SJSA1 (cell line): ENCODE measurements around the gene OSTM1. TPM values are rescaled to one million over a fixed set of nuclear protein-coding genes. Genes with fewer than 3 reads are reported as not detected.

Experiments
- DNase-seq, 2 experiments: peaks; one replicate each; pipeline ENCODE4 v3.0.0-alpha.2; 2015 to 2020; ENCODE audit warnings: low spot score in 2 of 2, low read depth in 1 of 2
- H3K27ac ChIP-seq: fragments of 250-450 bp; sonication (Bioruptor Pico); 2 replicates; pipeline ENCODE4 v1.5.1; 2020; ENCODE audit warnings: mild to moderate bottlenecking, moderate library complexity
- H3K27me3 ChIP-seq: fragments of 250-450 bp; sonication (Bioruptor Pico); replicated peaks from 2 replicates; pipeline ENCODE4 v1.5.1; 2020; ENCODE audit warnings: mild to moderate bottlenecking, moderate library complexity
- H3K36me3 ChIP-seq: fragments of 250-450 bp; sonication (Bioruptor Pico); 2 replicates; pipeline ENCODE4 v1.5.1; 2020; ENCODE audit warnings: mild to moderate bottlenecking
- H3K4me1 ChIP-seq: fragments of 250-450 bp; sonication (Bioruptor Pico); replicated peaks from 2 replicates; pipeline ENCODE4 v1.6.1; 2021; ENCODE audit warnings: mild to moderate bottlenecking
- H3K4me3 ChIP-seq: fragments of 250-450 bp; sonication (Bioruptor Pico); 2 replicates; pipeline ENCODE4 v1.5.1; 2020; ENCODE audit warnings: mild to moderate bottlenecking
- H3K9me3 ChIP-seq: fragments of 250-450 bp; sonication (Bioruptor Pico); replicated peaks from 2 replicates; pipeline ENCODE4 v1.5.1; 2020; ENCODE audit warnings: mild to moderate bottlenecking
- total RNA-seq: library from RNA; depleted of rRNA; stranded (reverse); fragments of >200 nt; shearing (Covaris generic); gene quantifications from 2 replicates; pipeline ENCODE4 v1.2.3, GENCODE V29; 2014; rRNA removed

Gene OSTM1, protein sequence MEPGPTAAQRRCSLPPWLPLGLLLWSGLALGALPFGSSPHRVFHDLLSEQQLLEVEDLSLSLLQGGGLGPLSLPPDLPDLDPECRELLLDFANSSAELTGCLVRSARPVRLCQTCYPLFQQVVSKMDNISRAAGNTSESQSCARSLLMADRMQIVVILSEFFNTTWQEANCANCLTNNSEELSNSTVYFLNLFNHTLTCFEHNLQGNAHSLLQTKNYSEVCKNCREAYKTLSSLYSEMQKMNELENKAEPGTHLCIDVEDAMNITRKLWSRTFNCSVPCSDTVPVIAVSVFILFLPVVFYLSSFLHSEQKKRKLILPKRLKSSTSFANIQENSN
- 105 and 123 TPM in 2 replicates for total RNA-seq

DNA sequence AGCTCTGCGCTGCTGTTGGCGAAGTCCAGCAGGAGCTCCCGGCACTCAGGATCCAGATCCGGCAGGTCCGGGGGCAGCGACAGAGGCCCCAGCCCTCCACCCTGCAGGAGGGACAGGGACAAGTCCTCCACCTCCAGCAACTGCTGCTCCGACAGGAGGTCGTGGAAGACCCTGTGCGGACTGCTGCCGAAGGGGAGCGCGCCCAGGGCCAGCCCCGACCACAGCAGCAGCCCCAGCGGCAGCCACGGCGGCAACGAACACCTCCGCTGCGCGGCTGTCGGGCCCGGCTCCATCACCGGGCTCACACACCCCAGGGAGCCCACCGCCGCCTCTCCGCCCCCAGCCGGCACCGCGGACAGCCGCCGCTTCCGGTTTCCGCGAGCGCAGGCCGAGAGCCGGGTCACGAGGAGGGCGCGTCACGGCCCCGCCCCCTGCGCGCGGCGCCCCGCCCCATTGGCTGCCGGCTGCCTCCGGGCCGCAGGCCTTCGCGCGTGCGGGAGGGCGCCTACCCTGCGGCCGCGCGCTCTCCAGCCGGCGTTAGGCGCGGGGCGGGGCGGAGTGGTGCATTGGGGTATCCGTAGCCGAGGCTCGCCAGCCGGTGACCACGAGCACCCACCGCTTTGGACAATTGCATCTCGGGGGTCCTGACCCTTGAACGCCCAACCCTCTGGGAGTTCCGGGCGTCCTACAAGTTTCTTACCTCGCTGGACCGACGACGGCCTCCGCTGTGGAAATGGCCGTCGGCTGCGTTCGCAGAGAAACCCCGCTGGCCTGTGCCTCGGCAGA, at the start of gene OSTM1:
TSS of gene OSTM1 (minus strand) at position 383 of the 786 bp plus-strand sequence. CDS start at position 293, 90 bp downstream.
- Histone ChIP-seq H3K27ac (peak within 1 kb of the TSS; percentile 71), H3K36me3 (peaks cover 15% of the 10 kb centered on the region), H3K4me1 (peaks cover 11% of the 10 kb centered on the region), H3K9me3 (no peaks in the 10 kb centered on the region), H3K27me3 (no peaks in the 10 kb centered on the region), H3K4me3 (peak within 1 kb of the TSS; percentile 96)
- peak; percentile 87 to 91 for DNase-seq

DNA sequence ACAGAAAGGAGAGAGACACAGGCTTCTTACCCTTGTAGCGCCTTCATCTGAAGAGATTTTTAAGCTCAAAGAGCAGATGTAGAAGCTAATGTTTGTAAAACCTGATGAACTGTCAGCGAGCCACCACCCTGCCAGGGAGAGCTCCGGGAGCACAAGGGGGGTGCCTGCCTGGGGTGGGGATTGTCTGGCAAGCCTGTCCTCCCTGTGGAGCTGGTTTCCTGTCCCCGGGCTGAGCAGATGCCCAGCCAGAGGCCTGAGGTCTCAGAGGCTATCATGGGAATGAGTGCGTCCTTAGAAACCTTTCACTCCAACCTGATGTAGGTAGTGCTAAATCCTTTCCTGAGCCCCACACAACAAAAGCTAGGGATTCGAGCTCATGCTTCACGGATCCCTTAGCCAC, 49.4 kb upstream of the OSTM1 start:
- H3K27ac ChIP-seq: no peak overlapping the region
- peaks cover 10% of the 10 kb centered on the region for H3K4me1 ChIP-seq
- no peaks in the 10 kb centered on the region for H3K36me3 ChIP-seq
- H3K4me3 ChIP-seq: no peak overlapping the region
- no peaks in the 10 kb centered on the region; the same call in 1 of the 2 replicates for H3K9me3 ChIP-seq
- DNase-seq: no peak
- H3K27me3 ChIP-seq: peaks cover 15% of the 10 kb centered on the region

DNA sequence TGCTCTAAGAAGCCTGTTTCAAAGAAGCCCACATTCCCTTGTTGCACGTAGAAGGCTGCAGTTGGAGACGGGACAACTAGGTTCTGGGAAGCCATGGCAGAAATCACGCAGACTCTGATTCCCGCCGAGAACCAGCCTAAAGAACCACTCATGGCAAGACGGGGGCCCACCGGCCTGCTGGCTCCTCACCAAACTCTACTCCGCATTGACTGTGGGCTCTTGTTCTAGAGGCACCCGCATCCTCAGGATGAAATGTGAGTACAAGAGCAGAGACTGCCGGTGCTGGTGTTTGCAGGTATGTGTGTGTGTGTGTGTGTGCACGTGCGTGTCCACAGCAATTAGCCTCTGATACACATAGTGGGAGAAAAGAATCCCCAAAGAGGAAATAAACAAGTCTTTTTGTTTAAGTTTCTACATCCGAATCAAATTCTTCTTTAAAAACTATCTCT, 49.0 kb upstream of the OSTM1 start:
- peaks cover 18% of the 10 kb centered on the region for H3K27me3 ChIP-seq
- H3K4me1 ChIP-seq: peaks cover 14% of the 10 kb centered on the region
- H3K27ac ChIP-seq: no peak overlapping the region
- H3K4me3 ChIP-seq: no peak overlapping the region
- H3K36me3 ChIP-seq: no peaks in the 10 kb centered on the region
- H3K9me3 ChIP-seq: no peaks in the 10 kb centered on the region; the same call in 1 of the 2 replicates
- no peak for DNase-seq

DNA sequence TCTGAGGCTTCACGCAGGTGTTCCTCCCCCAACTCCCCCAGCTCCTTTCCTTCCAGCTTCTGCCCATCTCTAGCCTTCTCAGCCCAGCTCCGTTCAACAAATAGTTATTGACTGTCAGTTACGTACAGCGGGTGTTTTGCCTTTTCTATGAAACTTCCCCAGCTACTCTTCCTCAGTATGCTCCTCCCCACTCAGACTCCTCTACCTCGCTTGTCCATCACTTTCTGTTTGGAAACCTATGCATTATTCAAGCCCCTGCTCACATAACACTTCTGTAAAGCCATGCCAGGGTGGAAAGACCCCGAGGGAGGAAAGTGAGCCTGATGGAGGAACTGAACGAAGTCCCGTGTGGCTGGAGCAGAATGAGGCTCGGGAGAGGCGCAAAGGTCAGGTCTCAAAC, 47.1 kb upstream of the OSTM1 start:
- Histone ChIP-seq H3K27ac (no peak overlapping the region), H3K27me3 (peaks cover 27% of the 10 kb centered on the region), H3K36me3 (no peaks in the 10 kb centered on the region), H3K4me3 (no peak overlapping the region), H3K9me3 (no peaks in the 10 kb centered on the region; the same call in 1 of the 2 replicates), H3K4me1 (peaks cover 14% of the 10 kb centered on the region)
- DNase-seq: no peak

DNA sequence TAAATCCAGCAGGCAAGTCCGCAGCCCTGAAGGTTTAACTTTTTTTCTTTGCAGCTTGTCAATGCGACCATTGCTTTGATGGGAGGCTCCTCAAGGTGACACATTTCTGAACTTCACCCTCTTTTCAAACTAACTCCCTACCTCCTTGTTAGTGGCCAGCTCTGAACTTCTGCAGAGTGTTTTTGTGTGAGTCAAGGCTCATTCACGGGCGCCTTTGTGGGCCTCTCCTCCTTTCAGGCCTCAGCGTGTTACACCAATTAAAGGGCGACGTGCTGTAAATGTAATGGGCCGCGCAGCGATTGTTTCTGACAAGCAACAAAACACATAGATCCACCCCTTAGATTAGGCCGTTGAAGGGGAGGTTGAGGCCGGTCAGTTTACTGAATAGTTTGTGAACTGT, 45.8 kb upstream of the OSTM1 start:
- Histone ChIP-seq H3K4me1 (peaks cover 14% of the 10 kb centered on the region), H3K36me3 (no peaks in the 10 kb centered on the region), H3K27ac (no peak overlapping the region), H3K9me3 (no peaks in the 10 kb centered on the region; the same call in 1 of the 2 replicates), H3K4me3 (no peak overlapping the region), H3K27me3 (peaks cover 24% of the 10 kb centered on the region)
- no peak for DNase-seq

DNA sequence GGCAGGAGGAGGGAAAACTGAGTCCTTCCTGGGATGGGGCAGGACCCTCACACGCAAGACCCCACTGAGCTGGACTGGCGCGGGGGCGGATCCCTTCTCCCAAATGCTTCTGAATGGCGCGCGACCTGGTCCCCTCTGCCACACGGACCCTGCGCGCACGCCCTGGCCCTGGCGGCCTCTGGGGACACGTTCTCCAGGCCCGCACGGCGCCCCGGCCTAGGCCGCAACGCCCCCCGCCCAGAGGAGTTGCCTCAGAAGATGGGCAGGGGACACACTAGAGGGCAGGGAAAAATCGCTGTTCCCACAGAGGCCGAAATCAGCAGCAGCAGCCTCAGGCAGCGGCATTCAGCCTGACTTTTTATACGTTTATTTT, 45.2 kb upstream of the OSTM1 start:
- H3K4me1 ChIP-seq: peaks cover 17% of the 10 kb centered on the region
- DNase-seq: no peak
- no peaks in the 10 kb centered on the region; the same call in 1 of the 2 replicates for H3K9me3 ChIP-seq
- no peaks in the 10 kb centered on the region for H3K36me3 ChIP-seq
- no peak overlapping the region for H3K4me3 ChIP-seq
- peaks cover 24% of the 10 kb centered on the region for H3K27me3 ChIP-seq
- no peak overlapping the region for H3K27ac ChIP-seq

DNA sequence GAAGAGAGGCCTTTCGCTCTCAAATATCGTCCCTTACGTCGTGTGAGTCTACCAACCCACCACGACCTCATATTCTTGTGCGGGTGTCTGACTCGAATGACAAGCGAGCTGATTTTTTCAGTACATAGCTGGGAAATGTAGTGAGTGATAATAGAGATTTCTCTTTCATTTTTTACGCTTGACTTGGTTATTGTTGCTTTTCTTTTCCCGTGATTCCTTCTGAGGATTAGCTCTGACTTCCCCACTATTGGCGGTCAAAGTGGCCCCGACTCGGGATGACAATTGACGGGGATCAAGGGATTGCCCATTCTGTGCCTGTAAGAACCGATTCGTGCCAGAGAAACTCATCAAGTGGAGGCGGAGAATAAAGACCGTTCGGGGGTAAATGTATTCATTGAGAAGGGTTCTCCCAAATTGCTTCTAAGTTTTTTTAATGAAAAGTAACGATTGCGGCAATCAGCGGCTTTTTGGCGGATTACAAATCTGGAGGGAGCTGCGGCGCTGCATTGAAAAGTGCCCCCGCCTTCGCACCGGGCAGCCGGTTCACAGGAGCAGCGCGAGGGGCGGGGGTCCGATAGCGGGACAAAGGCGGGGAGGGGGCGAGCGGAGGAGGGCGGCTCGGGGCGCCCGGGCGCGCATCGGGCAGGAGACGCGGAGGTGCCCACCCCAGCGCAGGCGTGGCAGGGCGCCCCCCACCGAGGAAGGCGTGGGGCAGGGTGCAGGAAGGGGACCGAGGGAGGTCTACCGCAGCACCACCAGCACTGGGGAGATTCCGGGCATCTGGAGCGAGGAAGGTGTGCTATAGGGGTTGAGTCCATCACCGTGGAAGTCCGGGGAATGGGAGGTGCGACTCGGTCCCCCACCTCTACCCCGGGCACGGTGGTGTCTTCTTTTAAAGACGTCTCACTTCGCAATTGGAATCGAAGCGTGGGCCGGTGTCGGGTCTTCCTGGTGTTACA, 44.5 kb upstream of the OSTM1 start:
- Histone ChIP-seq H3K9me3 (no peaks in the 10 kb centered on the region; the same call in 1 of the 2 replicates), H3K27me3 (peaks cover 24% of the 10 kb centered on the region), H3K4me1 (peaks cover 17% of the 10 kb centered on the region), H3K4me3 (peak overlapping the region; percentile 19), H3K27ac (no peak overlapping the region), H3K36me3 (no peaks in the 10 kb centered on the region)
- DNase-seq: no peak

DNA sequence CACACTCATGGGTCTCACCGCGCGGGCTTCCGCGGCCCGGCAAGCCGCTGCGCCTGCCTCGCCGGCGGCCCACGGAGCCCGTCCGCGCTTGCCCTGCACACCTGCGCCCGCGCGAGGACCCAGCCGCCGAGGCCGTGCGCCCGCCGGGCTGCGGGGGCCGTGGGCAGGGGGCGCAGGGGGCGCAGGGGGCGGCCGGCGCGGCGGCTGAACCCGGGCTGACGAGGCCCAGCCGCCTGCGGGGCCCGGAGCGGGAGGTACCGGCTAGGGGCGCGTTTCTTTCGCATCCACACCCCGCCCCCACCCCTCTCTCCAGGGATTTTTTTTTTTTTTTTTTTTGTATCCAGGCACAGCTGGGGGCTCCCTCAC, 43.8 kb upstream of the OSTM1 start:
- Histone ChIP-seq H3K4me1 (peaks cover 24% of the 10 kb centered on the region), H3K27me3 (peaks cover 24% of the 10 kb centered on the region), H3K36me3 (no peaks in the 10 kb centered on the region), H3K27ac (no peak overlapping the region), H3K9me3 (no peaks in the 10 kb centered on the region; the same call in 1 of the 2 replicates), H3K4me3 (peak overlapping the region; percentile 44)
- DNase-seq: no peak

DNA sequence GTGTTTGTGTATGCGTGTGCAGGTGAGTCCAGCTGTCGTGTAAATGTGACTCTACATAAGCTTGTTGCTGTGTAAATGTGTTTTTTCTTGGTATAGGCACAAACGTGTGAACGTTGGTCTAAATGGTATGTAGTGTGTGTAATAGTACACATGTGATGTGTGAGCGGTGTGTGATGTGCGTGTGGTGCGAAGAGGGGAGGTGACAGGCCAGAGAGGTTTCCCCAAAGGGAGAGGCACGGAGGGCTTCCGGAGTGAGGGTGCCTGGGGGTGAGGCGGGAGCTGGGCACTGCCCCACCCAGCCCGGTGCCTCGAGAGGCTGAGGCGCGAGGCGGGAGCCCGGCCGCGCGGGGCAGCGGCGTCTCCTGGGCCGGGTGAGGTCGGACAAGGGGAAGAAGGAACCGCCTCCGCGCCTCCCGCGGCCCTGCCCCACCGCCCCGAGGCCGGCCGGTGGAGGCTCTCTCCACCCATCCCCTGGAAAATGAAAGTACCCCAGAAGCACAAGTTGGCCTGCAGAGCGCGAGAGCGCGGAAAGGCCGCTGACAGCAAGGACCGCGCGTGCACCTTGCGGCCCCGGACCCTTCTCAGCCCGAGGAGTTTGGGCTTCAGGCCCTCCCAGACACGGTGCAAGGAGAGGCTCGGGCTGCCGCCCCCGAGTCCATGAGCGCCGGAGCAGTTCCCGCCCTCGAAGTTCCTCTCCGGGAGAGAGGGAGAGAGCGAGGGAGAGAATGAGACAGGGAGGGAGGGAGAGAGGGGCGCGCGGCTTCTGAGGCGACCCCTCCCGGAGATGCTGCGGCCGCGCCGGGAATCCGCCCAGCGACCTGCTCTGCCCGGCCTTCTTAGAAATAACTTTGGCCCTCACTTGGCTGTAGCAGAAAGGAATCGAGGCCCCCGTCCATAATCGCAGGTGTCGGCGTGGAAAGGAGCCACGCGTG, 43.2 kb upstream of the OSTM1 start:
- Histone ChIP-seq H3K4me3 (peak overlapping the region; percentile 44), H3K4me1 (peaks cover 26% of the 10 kb centered on the region), H3K27ac (no peak overlapping the region), H3K27me3 (peaks cover 19% of the 10 kb centered on the region), H3K36me3 (no peaks in the 10 kb centered on the region), H3K9me3 (no peaks in the 10 kb centered on the region; the same call in 1 of the 2 replicates)
- peak in 1 of 2 experiments; percentile 46 for DNase-seq

DNA sequence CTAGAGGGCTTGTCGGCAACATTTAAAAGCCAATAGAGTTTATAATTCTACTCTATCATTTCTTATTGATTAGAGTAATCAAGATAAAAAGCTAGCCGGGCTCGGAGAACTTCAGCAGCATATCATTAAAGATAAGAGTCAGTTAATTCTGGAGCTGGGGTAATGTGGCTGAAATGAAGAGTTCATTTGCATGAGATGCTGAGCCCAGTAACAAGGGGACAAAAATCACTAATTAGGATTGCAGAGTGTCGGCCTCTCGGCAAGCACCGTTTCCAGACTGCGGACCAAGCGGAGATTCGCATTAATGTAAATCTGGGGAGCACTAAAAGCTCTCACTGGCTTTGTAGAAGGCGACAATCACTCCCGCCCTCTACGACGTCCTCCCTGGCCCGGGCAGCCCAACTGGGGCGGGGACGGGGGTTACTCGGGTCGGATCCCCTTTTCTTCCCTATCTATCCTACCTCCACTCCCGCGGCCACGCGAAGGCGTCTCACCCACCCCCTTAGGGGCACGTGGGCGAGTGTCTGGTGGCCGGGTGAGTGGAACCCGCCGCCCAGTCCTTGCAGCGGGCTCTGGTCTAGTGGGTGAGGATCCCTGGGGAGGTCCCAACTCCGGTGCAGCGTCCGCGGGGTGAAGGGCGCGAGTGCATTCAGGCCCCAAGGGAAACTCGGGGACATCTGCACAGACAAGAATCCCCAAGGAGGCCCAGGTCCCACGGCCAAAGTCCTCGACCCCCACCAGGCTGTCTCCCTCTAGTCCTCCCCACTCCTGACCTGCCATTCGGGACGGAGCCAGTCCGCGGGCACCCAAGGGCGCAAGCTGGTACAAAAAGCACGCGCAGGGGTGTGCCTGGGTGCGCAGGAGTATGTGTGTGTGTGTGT, 42.2 kb upstream of the OSTM1 start:
- DNase-seq: no peak
- Histone ChIP-seq H3K27ac (no peak overlapping the region), H3K9me3 (no peaks in the 10 kb centered on the region; the same call in 1 of the 2 replicates), H3K27me3 (peaks cover 18% of the 10 kb centered on the region), H3K36me3 (no peaks in the 10 kb centered on the region), H3K4me3 (no peak overlapping the region), H3K4me1 (peaks cover 26% of the 10 kb centered on the region)

DNA sequence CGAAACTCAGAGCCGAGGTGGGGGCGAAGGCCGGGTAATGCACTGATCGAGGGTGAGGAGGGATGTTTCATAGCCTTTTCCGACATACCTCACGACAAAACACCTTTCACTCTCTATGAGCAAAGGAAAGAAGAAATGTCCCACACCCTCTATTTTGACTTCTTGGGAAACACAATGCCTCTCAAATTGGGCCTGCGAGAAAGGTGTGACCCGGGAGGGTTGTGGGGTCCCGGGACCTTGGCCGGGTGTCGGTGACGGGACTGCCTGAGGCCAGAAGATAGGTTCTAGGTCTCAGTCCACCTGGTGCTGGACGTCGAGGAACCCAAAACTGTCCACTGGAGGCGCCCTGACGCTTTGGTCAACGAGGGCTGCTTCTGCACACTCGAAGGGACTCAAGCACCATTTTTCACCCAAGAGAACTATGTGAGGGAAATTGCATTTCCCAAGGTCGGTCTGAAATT, 41.1 kb upstream of the OSTM1 start:
- DNase-seq: no peak

More for the DNA sequence above, 41.1 kb upstream of the OSTM1 start:
- Histone ChIP-seq H3K9me3 (no peaks in the 10 kb centered on the region; the same call in 1 of the 2 replicates), H3K27ac (no peak overlapping the region), H3K27me3 (peaks cover 18% of the 10 kb centered on the region), H3K36me3 (no peaks in the 10 kb centered on the region), H3K4me3 (no peak overlapping the region), H3K4me1 (peaks cover 26% of the 10 kb centered on the region)
